Fibroblast of lung (primary cell): Measurements from ENCODE around the gene RCBTB1. TPM values are rescaled to one million over a fixed set of nuclear protein-coding genes. Genes with fewer than 3 reads are reported as not detected.

Experiments
- DNase-seq, 2 donors: peaks; one replicate each; pipeline versions ENCODE4 v3.0.0 to v3.0.0-alpha.2; 2010; ENCODE audit warnings: low read depth in 2 of 2
- H2AFZ ChIP-seq: 2 replicates; pipeline ENCODE4 v1.5.1; 2012; ENCODE audit warnings: low read length, control low read depth, inconsistent platforms
- H3K27ac ChIP-seq: 2 replicates; pipeline ENCODE4 v1.5.1; 2011; ENCODE audit warnings: low read length, control low read depth; ENCODE audit not compliant: insufficient read depth
- H3K27me3 ChIP-seq: 2 replicates; pipeline ENCODE4 v1.5.1; 2011; ENCODE audit warnings: mild to moderate bottlenecking, low read length; ENCODE audit not compliant: control insufficient read depth, insufficient read depth
- H3K36me3 ChIP-seq: 2 replicates; pipeline ENCODE4 v1.5.1; 2011; ENCODE audit warnings: low read length; ENCODE audit not compliant: control insufficient read depth, insufficient read depth
- H3K4me1 ChIP-seq: 2 replicates; pipeline ENCODE4 v1.5.1; 2011; ENCODE audit warnings: low read length; ENCODE audit not compliant: control insufficient read depth, insufficient read depth; ENCODE audit errors: extremely low read depth
- H3K4me2 ChIP-seq: 2 replicates; pipeline ENCODE4 v1.5.1; 2011; ENCODE audit warnings: low read length, control low read depth; ENCODE audit not compliant: insufficient read depth; ENCODE audit errors: extremely low read depth
- H3K4me3 ChIP-seq, 4 experiments: fragments of 200-600 bp in 1 of 4; sonication (generic) in 1 of 4; replicated peaks in 1 of 4; 2 replicates each; pipeline ENCODE4 v1.5.1; 2011 to 2016; ENCODE audit warnings: low read length in 4 of 4, low read depth in 3 of 4, mild to moderate bottlenecking in 3 of 4, control low read depth in 2 of 4, inconsistent platforms in 1 of 4, mixed read lengths in 1 of 4; ENCODE audit not compliant: insufficient read depth in 1 of 4; ENCODE audit errors: control extremely low read depth in 1 of 4
- H3K79me2 ChIP-seq: 2 replicates; pipeline ENCODE4 v1.5.1; 2012; ENCODE audit warnings: mild to moderate bottlenecking, low read length, inconsistent platforms; ENCODE audit not compliant: control insufficient read depth, insufficient read depth
- H3K9ac ChIP-seq: 2 replicates; pipeline ENCODE4 v1.5.1; 2011; ENCODE audit warnings: mild to moderate bottlenecking, low read length, control low read depth; ENCODE audit not compliant: insufficient read depth
- H3K9me3 ChIP-seq: 2 replicates; pipeline ENCODE4 v1.5.1; 2012; ENCODE audit warnings: low read depth, low read length; ENCODE audit not compliant: control insufficient read depth, insufficient read depth
- H4K20me1 ChIP-seq: 2 replicates; pipeline ENCODE4 v1.5.1; 2011; ENCODE audit warnings: low read length; ENCODE audit not compliant: control insufficient read depth, insufficient read depth; ENCODE audit errors: extremely low read depth
- CTCF ChIP-seq, 2 donors: IDR thresholded peaks in 1 of 2; conservative IDR thresholded peaks in 1 of 2; 1 replicate in 1 of 2; 2 replicates in 1 of 2; pipeline ENCODE4 v1.5.1; 2011 to 2012; ENCODE audit warnings: low read length in 2 of 2, control low read depth in 1 of 2, inconsistent platforms in 1 of 2, low read depth in 1 of 2, mild to moderate bottlenecking in 1 of 2
- EZH2 ChIP-seq: IDR thresholded peaks from 2 replicates; pipeline ENCODE4 v1.5.1; 2012; ENCODE audit warnings: low read length, control low read depth, mild to moderate bottlenecking; ENCODE audit errors: missing control alignments
- polyA plus RNA-seq, 2 donors: library from polyadenylated mRNA; depleted of rRNA in 1 of 2; stranded (reverse) in 1 of 2; unstranded in 1 of 2; fragments of >200 nt; gene quantifications; 2 replicates each; pipeline ENCODE4 v1.2.1, GENCODE V29; 2011 to 2012; ENCODE audit warnings: missing spikeins in 1 of 2
- total RNA-seq: library from RNA; depleted of rRNA; stranded (reverse); fragments of >200 nt; gene quantifications from 2 replicates; pipeline ENCODE4 v1.2.1, GENCODE V29; 2014

RCBTB1 gene
- total and polyA plus RNA-seq, 2 donors (not counting 1 experiment from before 2014, with no cell fraction given) = 22.7 to 42.6 TPM

- TF ChIP-seq EZH2 = no peak
- TF ChIP-seq CTCF (conservative IDR thresholded peaks at IDR 0.05 in 1 of 2, IDR thresholded peaks at IDR 0.05 in 1 of 2; ENCODE audit: low read depth in 1 of 2, low read length in 2 of 2) = no peak
- Histone ChIP-seq H3K4me3 (no peak overlapping the region), H3K79me2 (peaks cover 16% of the 10 kb centered on the region), H3K4me1 (peaks cover 3% of the 10 kb centered on the region), H2AFZ (no peak overlapping the region), H3K36me3 (no peaks in the 10 kb centered on the region), H3K27me3 (no peaks in the 10 kb centered on the region), H3K27ac (no peak overlapping the region), H3K9me3 (no peaks in the 10 kb centered on the region), H3K9ac (no peak overlapping the region), H3K4me2 (no peak overlapping the region), H4K20me1 (no peaks in the 10 kb centered on the region)
- no peak for DNase-seq
Measured at GRCh38 chr13:49580980-49581680, 4.2 kb downstream of the RCBTB1 start.

GRCh38 chr13:49579501-49579900 lies 5.9 kb downstream of the RCBTB1 start:
- no peak overlapping the region for H3K27ac ChIP-seq
- H3K36me3 ChIP-seq = no peaks in the 10 kb centered on the region
- H2AFZ ChIP-seq = no peak overlapping the region
- H3K4me3 ChIP-seq = no peak overlapping the region
- H3K4me1 ChIP-seq = no peaks in the 10 kb centered on the region
- H3K9me3 ChIP-seq = no peaks in the 10 kb centered on the region
- TF ChIP-seq EZH2 (no peak), CTCF (conservative IDR thresholded peaks at IDR 0.05 in 1 of 2, IDR thresholded peaks at IDR 0.05 in 1 of 2; ENCODE audit: low read depth in 1 of 2, low read length in 2 of 2) (no peak)
- H3K4me2 ChIP-seq = no peak overlapping the region
- no peak for DNase-seq
- no peaks in the 10 kb centered on the region for H4K20me1 ChIP-seq
- H3K27me3 ChIP-seq = no peaks in the 10 kb centered on the region
- no peak overlapping the region for H3K9ac ChIP-seq
- H3K79me2 ChIP-seq = peaks cover 12% of the 10 kb centered on the region

- H2AFZ ChIP-seq = no peak overlapping the region
- H3K4me2 ChIP-seq = no peak overlapping the region
- H3K9me3 ChIP-seq = no peaks in the 10 kb centered on the region
- H4K20me1 ChIP-seq = no peaks in the 10 kb centered on the region
- H3K9ac ChIP-seq = no peak overlapping the region
- no peaks in the 10 kb centered on the region for H3K27me3 ChIP-seq
- H3K27ac ChIP-seq = no peak overlapping the region
- no peaks in the 10 kb centered on the region for H3K79me2 ChIP-seq
- H3K36me3 ChIP-seq = no peaks in the 10 kb centered on the region
- no peak for DNase-seq
- H3K4me3 ChIP-seq = no peak overlapping the region
- no peak for TF ChIP-seq CTCF (conservative IDR thresholded peaks at IDR 0.05 in 1 of 2, IDR thresholded peaks at IDR 0.05 in 1 of 2; ENCODE audit: low read depth in 1 of 2, low read length in 2 of 2)
- peaks cover 3% of the 10 kb centered on the region for H3K4me1 ChIP-seq
Measured at GRCh38 chr13:49571299-49572240, 13.8 kb downstream of the RCBTB1 start.
